Measurements from ENCODE around the gene PHF3. TPM values are rescaled to one million over a fixed set of nuclear protein-coding genes. Genes with fewer than 3 reads are reported as not detected.

Gene PHF3
- total RNA-seq, 1 donor from 2014 or later = 33.4 TPM

Other genes starting within 250 kb of the PHF3 start
- 136 and 143 TPM in 2 replicates for gene PTP4A1, start 63.3 kb upstream of the PHF3 start, total RNA-seq

Data from astrocyte (in vitro differentiated cells and primary cell).